NCI-H1048 (cell line): ENCODE measurements around the gene CDK19.

Experiments
- DNase-seq: peaks from one replicate; lab custom pipeline; 2025; lab: John Stamatoyannopoulos, UW

CDK19 gene

DNA sequence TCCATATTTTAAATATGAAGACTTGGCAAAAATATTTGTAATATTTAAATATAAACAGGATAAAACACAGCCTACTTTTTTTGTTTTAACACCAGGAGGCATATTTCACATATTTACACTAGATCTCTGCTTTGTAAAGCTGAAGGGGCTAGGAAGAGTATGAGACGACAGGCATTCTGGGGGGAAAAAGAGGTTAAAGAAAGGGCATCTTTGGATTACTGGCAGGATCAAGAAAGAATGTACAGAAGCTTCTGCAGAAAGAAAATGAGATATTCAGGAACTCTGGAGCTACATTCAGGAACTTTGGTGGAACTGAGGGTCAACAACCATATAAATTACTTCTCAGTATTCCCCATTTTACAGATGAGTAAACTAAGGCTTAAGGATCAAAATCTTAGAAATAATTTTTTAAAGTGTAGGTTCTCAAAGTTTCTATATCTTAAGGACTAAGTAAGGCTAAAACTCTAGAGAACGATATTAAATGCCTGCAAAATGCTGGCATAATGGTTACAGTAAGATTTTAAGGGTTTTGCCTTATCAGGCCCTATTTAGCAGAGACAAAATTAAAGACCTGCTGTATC, 156.5 kb downstream of the CDK19 start:
- DNase-seq: no peak

DNA sequence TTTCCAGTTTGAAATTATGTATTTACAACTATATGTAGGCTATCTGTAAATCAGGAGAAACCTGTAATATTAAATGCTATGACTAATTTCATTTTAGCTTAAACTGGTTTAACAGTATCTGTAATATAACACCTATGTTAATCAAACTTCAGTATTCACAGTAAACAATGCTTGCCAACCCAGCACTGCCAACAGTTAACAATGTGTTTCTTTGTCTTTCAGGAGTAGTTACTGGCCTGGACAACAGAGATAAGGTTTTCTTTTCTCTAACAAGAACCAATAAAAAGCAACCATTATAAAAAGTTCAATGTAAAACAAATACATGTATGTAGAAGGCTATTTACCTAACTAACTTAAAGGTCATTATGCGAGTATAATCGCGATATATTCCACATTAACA, 158.8 kb downstream of the CDK19 start:
- peak; percentile 45 for DNase-seq

DNA sequence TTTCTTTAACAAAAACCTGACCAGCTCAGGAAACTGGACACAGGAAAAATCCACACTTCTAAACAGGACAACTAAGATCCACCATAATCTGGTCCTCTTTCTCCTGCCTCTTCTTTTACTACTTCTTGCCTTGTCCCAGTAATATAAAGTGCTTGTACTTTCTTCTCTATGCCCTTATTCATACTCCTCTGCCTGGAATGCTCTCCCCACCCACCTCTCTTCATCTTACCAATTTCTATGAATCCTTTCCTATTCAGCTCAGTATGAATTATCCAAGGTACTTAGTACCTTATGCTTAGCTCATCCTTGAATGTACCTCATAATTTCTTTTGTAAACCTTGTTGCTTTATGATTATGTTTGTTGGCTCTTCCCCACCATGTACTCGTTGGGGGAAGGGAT, 159.4 kb downstream of the CDK19 start:
- DNase-seq: no peak

DNA sequence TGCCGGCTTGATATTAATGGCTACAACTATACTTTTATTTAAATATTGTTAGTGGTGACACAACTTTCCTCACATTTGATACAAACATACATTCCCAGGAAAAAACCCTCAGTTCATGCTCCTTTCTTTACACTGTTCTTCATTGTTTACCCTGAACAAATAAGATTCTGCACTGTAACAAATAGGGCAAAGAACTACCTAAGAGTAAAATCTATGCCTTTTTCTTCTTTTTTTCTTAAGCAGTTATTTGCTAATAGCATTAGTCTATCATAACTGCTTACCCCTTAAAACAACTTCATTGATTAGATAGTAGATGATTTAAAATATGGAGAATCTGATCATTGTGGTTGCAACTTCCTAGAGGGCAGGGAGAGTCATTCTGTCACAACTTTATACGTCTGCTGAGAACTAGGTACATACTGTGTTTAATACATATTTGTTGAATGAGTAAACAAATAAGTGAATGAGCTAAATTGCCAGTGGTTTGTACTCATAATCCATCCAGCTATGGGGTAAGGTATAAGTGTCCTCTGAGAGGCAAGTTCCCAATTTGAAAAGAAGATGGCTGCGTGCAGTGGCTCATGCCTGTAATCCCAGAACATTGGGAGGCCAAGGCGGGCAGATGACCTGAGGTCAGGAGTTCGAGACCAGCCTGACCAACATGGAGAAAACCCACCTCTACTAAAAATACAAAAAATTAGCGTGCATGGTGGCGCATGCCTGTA, 161.0 kb downstream of the CDK19 start:
- DNase-seq: no peak

DNA sequence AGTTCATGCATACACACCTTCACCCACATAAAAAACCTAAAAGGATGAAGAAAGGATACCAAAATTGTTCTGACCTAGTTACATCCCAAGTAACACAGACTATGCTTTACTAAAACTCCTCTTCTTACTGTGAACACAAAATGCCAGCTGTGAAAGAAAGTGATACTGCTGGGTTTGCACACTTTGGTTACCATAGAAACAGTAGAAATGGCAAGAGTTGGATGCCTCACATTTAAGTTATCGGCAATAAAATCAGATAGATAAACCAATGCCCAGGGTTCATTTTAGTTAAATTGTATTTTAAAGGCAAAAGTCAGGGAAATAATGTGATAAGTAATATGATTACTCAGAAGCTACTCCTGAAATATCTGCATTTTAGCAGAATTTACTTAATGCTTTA, 161.9 kb downstream of the CDK19 start:
- DNase-seq: no peak

DNA sequence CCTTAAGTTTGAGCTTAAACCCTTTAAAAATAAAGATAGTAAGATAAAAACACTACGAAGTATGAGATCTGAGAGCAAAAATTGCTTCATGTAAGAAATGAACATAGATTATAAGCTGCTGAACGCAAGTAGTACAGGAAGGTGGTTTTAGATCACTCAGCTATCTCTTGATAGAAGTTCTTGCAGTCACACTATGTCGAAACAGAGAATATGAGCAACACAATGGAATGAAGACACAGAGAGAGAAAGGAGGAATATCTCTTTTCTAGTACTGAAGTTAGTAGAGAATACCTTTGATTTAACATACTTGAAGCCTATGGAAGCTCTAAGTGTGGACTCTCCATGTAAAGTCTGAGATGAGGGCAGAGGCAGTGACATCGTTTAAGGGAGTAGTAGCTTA, 162.7 kb downstream of the CDK19 start:
- DNase-seq: no peak

DNA sequence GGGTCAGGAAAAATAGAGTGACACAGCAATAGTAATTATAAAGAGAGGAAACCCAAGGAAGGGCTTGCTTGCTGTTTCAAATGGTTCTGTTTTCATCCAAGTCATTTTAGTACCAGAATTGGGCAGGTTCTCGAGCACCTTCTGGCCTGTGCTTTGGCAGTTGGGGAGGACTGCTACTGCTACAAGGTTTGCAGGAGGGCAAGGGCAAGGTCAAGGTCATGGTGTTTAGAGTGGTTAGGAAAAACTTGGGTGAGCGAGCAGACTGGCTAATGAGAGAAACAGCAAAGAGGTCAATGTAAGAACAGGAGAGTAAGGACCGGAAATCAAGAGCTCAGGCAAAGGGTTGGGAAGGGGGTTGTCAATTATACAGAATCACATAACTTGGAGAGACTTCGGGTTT, 164.5 kb downstream of the CDK19 start:
- no peak for DNase-seq

DNA sequence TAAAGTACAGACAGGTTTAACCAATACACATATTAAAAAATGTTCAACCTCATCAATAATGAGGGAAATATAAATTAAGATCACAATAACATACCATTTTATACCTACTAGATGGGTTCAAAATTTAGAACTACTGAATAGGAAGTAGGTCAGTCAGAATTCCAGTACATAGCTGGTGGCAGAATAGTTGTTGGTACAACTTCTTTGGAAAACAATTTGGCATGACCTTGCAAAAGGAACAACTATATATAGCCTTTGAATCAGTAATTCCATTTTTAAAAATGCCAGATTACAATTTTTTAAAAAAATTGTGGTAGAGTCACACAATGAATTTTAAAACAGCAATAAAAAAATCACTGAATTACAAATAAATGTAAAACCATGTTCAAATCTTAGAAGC, 165.6 kb downstream of the CDK19 start:
- no peak for DNase-seq

DNA sequence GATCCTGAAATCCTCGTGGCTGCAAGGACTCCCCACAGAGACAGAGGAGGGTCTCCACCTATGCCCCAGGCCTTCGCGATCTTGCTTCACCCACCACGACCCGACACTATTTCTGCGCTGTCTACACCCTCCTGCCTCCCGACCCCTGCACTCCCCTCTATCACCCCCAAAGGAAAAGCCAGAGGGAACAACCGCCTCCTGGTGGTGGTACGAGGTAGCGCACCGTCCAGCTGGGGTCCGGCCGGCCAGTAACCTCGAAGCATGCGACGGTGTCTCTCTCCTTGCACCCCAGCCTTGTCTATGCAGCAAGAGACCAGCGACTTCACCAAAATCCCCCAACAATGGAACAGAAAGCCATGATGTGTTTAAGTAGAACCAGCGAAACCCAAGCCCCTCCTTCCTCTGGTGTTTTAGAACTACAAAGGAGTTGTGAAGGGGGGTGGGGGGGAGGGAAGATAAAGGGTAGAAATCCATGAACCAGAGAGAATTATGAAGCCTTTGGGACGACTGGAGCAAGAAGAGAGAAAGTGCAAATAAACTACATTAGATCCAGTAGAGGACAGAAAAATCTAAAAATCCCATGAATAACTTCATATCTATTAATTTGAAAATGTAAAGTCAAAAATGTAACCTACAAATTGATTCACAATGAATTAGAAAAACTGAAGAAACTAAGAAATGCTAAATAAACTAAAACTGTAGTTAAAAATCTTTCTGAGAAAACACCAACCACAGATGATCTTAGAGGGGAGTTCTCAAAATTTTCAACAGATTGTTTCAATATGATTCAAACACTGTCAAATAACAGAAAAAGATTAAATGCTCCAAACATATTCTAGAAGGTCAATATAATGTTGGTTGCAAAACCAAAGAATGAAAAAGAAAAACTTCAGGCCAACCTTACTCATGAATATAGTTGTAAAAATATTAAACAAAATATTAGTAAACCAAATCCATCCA, 168.0 kb downstream of the CDK19 start:
- no peak for DNase-seq

GRCh38 chr6:110646419-110646698, 168.9 kb downstream of the CDK19 start:
- no peak for DNase-seq

GRCh38 chr6:110645685-110646418, 169.4 kb downstream of the CDK19 start:
- no peak for DNase-seq

GRCh38 chr6:110643175-110643574, 172.1 kb downstream of the CDK19 start:
- no peak for DNase-seq

DNA sequence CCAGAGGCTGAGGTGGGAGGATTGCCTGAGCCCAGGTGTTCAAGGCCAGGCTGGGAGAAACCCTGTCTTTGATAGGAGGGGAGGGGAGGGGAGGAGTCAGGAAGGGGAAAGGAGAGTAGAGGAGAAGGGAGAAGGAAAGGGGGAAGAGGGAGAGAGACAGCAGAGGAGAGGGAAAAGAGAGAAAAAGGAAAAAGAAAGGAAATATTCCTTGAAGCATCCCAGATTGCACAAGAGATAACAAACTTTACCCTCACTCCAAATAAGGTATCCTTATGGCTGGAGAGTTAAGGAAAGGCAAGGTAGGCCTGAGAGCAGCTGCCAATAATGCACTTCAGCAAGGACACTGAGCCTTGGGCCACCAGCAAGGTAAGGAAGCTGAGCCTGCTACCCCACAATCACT, 172.6 kb downstream of the CDK19 start:
- no peak for DNase-seq

- no peak for DNase-seq
These were observed 178.5 kb downstream of the CDK19 start for GRCh38 chr6:110636781-110637180.

DNA sequence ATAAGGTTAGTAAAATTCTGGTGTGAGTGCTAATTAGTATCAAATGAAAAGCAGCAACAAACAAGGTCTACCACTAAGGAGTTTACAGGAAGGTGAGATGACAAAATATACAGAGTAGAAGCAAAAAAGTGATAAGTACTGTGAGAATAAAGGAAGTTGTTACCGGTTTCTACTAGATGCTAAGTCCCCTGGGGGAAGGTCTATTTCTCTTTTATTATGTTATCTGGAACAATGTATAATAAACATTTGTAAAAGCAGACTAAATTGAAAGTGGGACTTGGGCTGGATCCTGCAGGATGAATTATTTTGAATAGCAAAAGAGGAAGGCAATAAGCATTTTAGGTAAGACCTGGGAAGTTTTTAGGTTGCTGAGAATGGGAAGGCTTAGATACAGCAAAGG, 180.2 kb downstream of the CDK19 start:
- no peak for DNase-seq

- no peak for DNase-seq
These were observed 181.5 kb downstream of the CDK19 start for GRCh38 chr6:110633731-110634213.

GRCh38 chr6:110629153-110629552, 186.1 kb downstream of the CDK19 start:
- no peak for DNase-seq

DNA sequence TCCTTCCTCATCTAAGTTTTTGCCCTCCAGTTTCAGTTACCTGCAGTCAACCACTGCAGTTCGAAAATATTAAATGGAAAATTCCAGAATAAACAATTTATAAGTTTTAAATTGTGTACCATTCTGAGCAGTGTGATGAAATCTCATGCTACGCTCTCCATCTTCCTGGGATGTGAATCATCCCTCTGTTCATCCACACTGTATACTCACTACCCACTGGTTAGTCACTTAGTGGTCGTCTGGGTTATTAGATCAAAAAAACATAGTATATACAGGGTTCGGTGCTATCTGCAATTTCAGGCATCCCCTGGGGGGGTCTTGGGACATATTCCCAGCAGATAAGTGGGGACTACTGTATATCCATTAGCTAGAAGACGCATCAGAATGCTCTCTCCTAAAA, 186.9 kb downstream of the CDK19 start:
- DNase-seq: no peak

DNA sequence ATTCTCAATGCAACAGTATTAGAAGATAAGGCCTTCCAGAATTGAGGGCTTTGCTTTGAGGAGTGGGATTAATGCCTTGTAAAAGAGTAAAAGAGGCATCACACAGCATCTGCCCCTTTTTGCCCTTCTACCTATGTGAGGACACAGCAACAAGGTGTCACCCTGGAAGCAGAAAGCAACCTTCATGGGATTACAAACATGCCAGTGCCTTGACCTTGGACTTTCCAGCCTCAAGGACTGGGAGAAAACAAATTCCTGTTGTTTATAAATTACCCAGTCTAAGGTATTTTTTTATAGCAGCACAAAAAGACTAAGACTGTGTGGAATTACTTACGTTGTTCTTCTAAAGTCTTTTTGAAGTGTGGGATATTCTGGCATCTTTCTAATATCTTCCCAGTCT, 188.8 kb downstream of the CDK19 start:
- DNase-seq: no peak

GRCh38 chr6:110625883-110626282, 189.4 kb downstream of the CDK19 start:
- no peak for DNase-seq

- DNase-seq: no peak
These were observed 192.2 kb downstream of the CDK19 start for GRCh38 chr6:110622912-110623578.

DNA sequence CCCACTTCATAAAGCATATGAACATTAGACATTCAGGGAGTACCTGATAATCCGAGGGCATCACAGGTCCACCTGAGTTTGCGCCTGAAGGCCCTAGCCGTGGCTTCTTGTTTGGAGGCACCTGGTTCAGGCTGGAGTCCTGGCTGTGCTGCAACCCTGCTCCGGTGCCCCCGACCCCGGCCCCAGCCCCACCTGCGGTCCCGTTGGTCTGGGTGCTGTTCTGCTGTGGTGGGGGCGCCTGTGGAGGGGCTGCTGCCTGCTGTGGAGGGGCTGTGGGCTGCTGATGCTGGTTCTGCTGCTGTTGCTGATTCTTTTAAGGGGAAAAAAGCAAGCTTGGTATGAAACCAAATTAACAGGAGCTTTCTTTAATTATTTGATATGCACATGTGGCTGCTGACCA, 194.2 kb downstream of the CDK19 start:
- no peak for DNase-seq
